Neural cell (in vitro differentiated cells): ENCODE results near the gene RNF25. TPM values are rescaled to one million over a fixed set of nuclear protein-coding genes. Genes with fewer than 3 reads are reported as not detected.

ENCODE experiments used
- H2AFZ ChIP-seq: fragments of 200-600, 300-800 bp; sonication (generic), shearing (Covaris generic); 2 replicates; pipeline ENCODE4 v1.6.0; 2014; ENCODE audit warnings: low read depth, mild to moderate bottlenecking, antibody characterized with exemption, low read length, moderate library complexity
- H3F3A ChIP-seq: fragments of 200-600 bp; shearing (Covaris generic); 2 replicates; pipeline ENCODE4 v1.6.1; 2016; ENCODE audit warnings: mild to moderate bottlenecking, moderate library complexity, mixed read lengths, antibody characterized with exemption, low read length; ENCODE audit not compliant: insufficient read depth, poor library complexity, severe bottlenecking
- H3K27ac ChIP-seq: fragments of 200-600, 300-800 bp; sonication (generic), shearing (Covaris generic); 2 replicates; pipeline ENCODE4 v1.5.1; 2014; ENCODE audit warnings: mild to moderate bottlenecking, low read length, moderate library complexity
- H3K27me3 ChIP-seq: fragments of 300-800, 200-600 bp; sonication (generic), shearing (Covaris generic); 2 replicates; pipeline ENCODE4 v1.6.0; 2014; ENCODE audit warnings: mild to moderate bottlenecking, low read depth, low read length, moderate library complexity; ENCODE audit not compliant: insufficient read depth
- H3K36me3 ChIP-seq: fragments of 300-800, 200-600 bp; sonication (generic), shearing (Covaris generic); 2 replicates; pipeline ENCODE4 v1.5.1; 2014; ENCODE audit warnings: mild to moderate bottlenecking, antibody characterized with exemption, low read length, moderate library complexity; ENCODE audit not compliant: insufficient read depth
- H3K4me2 ChIP-seq: fragments of 300-800, 200-600 bp; sonication (generic), shearing (Covaris generic); 2 replicates; pipeline ENCODE4 v1.6.0; 2014; ENCODE audit warnings: mild to moderate bottlenecking, low read length
- H3K4me3 ChIP-seq: fragments of 300-800, 200-600 bp; sonication (generic), shearing (Covaris generic); 2 replicates; pipeline ENCODE4 v1.5.1; 2014; ENCODE audit warnings: mild to moderate bottlenecking, low read length, moderate library complexity
- H3K79me2 ChIP-seq: fragments of 200-600 bp; shearing (Covaris generic); replicated peaks from 2 replicates; pipeline ENCODE4 v1.6.0; 2014; ENCODE audit warnings: mild to moderate bottlenecking, low read length, moderate library complexity; ENCODE audit not compliant: insufficient read depth
- H3K9ac ChIP-seq: fragments of 300-800, 200-600 bp; sonication (generic), shearing (Covaris generic); 2 replicates; pipeline ENCODE4 v1.6.1; 2016; ENCODE audit warnings: mild to moderate bottlenecking, low read length, mixed read lengths
- H3K9me2 ChIP-seq: fragments of 200-600 bp; shearing (Covaris generic); 2 replicates; pipeline ENCODE4 v1.6.1; 2016; ENCODE audit warnings: mild to moderate bottlenecking, low read length, mixed read lengths; ENCODE audit not compliant: insufficient read depth
- H3K9me3 ChIP-seq: fragments of 200-600, 300-800 bp; sonication (generic), shearing (Covaris generic); 2 replicates; pipeline ENCODE4 v1.6.1; 2016; ENCODE audit warnings: mild to moderate bottlenecking, mixed run types, low read length, moderate library complexity, mixed read lengths
- H4K20me1 ChIP-seq: fragments of 200-600 bp; shearing (Covaris generic); 2 replicates; pipeline ENCODE4 v1.6.1; 2016; ENCODE audit warnings: mild to moderate bottlenecking, mixed run types; ENCODE audit not compliant: insufficient read depth
- EP300 ChIP-seq: fragments of 450-650 bp; conservative IDR thresholded peaks from 2 replicates; pipeline ENCODE4 v1.6.1; 2014; ENCODE audit warnings: antibody characterized with exemption, mild to moderate bottlenecking, moderate library complexity; ENCODE audit not compliant: poor library complexity, severe bottlenecking
- EZH2 ChIP-seq: fragments of 200-600, 300-800 bp; shearing (Covaris generic), sonication (generic); IDR thresholded peaks from 2 replicates; pipeline ENCODE4 v1.6.1; 2014; ENCODE audit warnings: antibody characterized with exemption, low read length, borderline replicate concordance, mild to moderate bottlenecking; ENCODE audit not compliant: insufficient read depth, poor library complexity, severe bottlenecking
- MXI1 ChIP-seq: fragments of 450-650 bp; conservative IDR thresholded peaks from 2 replicates; pipeline ENCODE4 v1.6.1; 2014; ENCODE audit warnings: antibody characterized with exemption, mild to moderate bottlenecking; ENCODE audit not compliant: poor library complexity, severe bottlenecking
- POLR2AphosphoS5 ChIP-seq: IDR thresholded peaks from 2 replicates; pipeline ENCODE4 v1.6.1; 2012
- RAD21 ChIP-seq: fragments of 450-650 bp; conservative IDR thresholded peaks from 2 replicates; pipeline ENCODE4 v1.6.1; 2014; ENCODE audit warnings: antibody characterized with exemption, mild to moderate bottlenecking, moderate library complexity
- REST ChIP-seq: IDR thresholded peaks from 2 replicates; pipeline ENCODE4 v1.6.1; 2012; ENCODE audit warnings: borderline replicate concordance
- SMC3 ChIP-seq: fragments of 450-650 bp; conservative IDR thresholded peaks from 2 replicates; pipeline ENCODE4 v1.6.1; 2014; ENCODE audit warnings: antibody characterized with exemption, mild to moderate bottlenecking, moderate library complexity; ENCODE audit not compliant: poor library complexity
- TAF1 ChIP-seq: IDR thresholded peaks from 2 replicates; pipeline ENCODE4 v1.6.1; 2012; ENCODE audit warnings: low read depth
- polyA plus RNA-seq: library from polyadenylated mRNA; depleted of rRNA; stranded (reverse); fragments of >200 nt; gene quantifications from 2 replicates; pipeline ENCODE4 v1.2.3, GENCODE V29; 2014
- TF ChIP-seq, protein P1 (sequence below): fragments of 450-650 bp; IDR thresholded peaks from 2 replicates; pipeline ENCODE4 v1.5.1; 2014; ENCODE audit warnings: antibody characterized with exemption, mild to moderate bottlenecking, moderate library complexity; ENCODE audit not compliant: poor library complexity, severe bottlenecking

The RNF25 gene
- polyA plus RNA-seq, 1 donor from 2014 or later: 86.0 TPM

DNA sequence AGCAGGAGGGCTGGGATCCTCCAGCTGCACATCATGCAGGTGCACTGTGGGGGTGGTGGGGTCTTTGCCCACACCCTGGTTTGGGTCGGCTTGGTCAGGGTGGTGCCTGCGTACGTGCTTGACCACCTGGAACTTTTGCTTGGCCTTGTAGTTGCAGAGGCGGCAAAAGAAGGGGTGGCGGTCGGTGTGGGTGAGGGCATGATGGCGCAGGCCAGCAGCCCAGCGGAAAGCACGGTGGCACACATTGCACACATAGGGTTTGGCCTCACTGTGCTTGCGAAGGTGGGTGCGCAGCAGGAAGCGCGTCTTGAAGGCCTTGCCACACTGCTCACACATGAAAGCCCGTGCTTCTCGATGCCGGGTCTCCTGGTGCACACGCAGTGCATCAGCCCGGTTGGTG is 33.4 kb downstream of the RNF25 start:
- Histone ChIP-seq H3K79me2 (no peaks in the 10 kb centered on the region), H3K27ac (no peak overlapping the region), H3K4me2 (no peak overlapping the region), H3K9ac (no peak overlapping the region), H3K9me3 (no peaks in the 10 kb centered on the region), H3K36me3 (peaks cover 5% of the 10 kb centered on the region), H4K20me1 (no peaks in the 10 kb centered on the region), H3K27me3 (no peaks in the 10 kb centered on the region), H3K4me3 (no peak overlapping the region), H2AFZ (no peak overlapping the region), H3F3A (no peaks in the 10 kb centered on the region), H3K9me2 (no peaks in the 10 kb centered on the region)
- no peak for TF ChIP-seq REST
- no peak for TF ChIP-seq POLR2AphosphoS5
- no peak for TF ChIP-seq MXI1
- no peak for TF ChIP-seq EP300
- TF ChIP-seq TAF1: no peak
- no peak for TF ChIP-seq RAD21
- no peak for TF ChIP-seq EZH2
- TF ChIP-seq, protein P1, sequence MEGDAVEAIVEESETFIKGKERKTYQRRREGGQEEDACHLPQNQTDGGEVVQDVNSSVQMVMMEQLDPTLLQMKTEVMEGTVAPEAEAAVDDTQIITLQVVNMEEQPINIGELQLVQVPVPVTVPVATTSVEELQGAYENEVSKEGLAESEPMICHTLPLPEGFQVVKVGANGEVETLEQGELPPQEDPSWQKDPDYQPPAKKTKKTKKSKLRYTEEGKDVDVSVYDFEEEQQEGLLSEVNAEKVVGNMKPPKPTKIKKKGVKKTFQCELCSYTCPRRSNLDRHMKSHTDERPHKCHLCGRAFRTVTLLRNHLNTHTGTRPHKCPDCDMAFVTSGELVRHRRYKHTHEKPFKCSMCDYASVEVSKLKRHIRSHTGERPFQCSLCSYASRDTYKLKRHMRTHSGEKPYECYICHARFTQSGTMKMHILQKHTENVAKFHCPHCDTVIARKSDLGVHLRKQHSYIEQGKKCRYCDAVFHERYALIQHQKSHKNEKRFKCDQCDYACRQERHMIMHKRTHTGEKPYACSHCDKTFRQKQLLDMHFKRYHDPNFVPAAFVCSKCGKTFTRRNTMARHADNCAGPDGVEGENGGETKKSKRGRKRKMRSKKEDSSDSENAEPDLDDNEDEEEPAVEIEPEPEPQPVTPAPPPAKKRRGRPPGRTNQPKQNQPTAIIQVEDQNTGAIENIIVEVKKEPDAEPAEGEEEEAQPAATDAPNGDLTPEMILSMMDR: no peak

GRCh38 chr2:218635719-218636118 is 36.1 kb downstream of the RNF25 start:
- Histone ChIP-seq H3K27ac (no peak overlapping the region), H3K36me3 (peaks cover 5% of the 10 kb centered on the region)
- TF ChIP-seq RAD21 (no peak), POLR2AphosphoS5 (no peak), EZH2 (no peak), REST (no peak), SMC3 (no peak), MXI1 (no peak)
- TF ChIP-seq, protein P1: no peak

More at GRCh38 chr2:218635719-218636118, 36.1 kb downstream of the RNF25 start:
- H4K20me1 ChIP-seq: no peaks in the 10 kb centered on the region
- H3K9me2 ChIP-seq: no peaks in the 10 kb centered on the region
- no peaks in the 10 kb centered on the region for H3K27me3 ChIP-seq
- no peak overlapping the region for H3K4me2 ChIP-seq
- no peaks in the 10 kb centered on the region for H3K9me3 ChIP-seq
- H3F3A ChIP-seq: no peaks in the 10 kb centered on the region
- H2AFZ ChIP-seq: no peak overlapping the region
- H3K9ac ChIP-seq: no peak overlapping the region
- H3K4me3 ChIP-seq: no peak overlapping the region
- no peaks in the 10 kb centered on the region for H3K79me2 ChIP-seq
